K562 (cell line): ENCODE results near the gene RNASEH2A. TPM values are rescaled to one million over a fixed set of nuclear protein-coding genes. Genes with fewer than 3 reads are reported as not detected.
A peak's percentile ranks its signal among the peaks of the same experiment; 100 is the strongest.

Experiments used
- CEBPG ChIP-seq, 3 experiments: fragments of 200-800 bp in 1 of 3; sonication (Bioruptor generic) in 1 of 3; sonication (generic) in 1 of 3; formaldehyde crosslinking in 1 of 3; IDR thresholded peaks in 2 of 3; conservative IDR thresholded peaks in 1 of 3; 2 replicates each; pipeline versions ENCODE4 v1.6.1 to v1.8.0; 2016 to 2022; ENCODE audit warnings: missing compliant biosample characterization in 2 of 3, missing genetic modification characterization in 2 of 3, mild to moderate bottlenecking in 1 of 3, missing genetic modification reagents in 1 of 3
- COPS2 ChIP-seq: fragments of 450-650 bp; conservative IDR thresholded peaks from 2 replicates; pipeline ENCODE4 v1.6.1; 2016; ENCODE audit warnings: mild to moderate bottlenecking, moderate library complexity
- CREBBP ChIP-seq: IDR thresholded peaks from one replicate; pipeline ENCODE4 v1.6.1; 2012; ENCODE audit warnings: low read depth, mild to moderate bottlenecking, control low read depth, inconsistent platforms, low read length
- MEF2A ChIP-seq: IDR thresholded peaks from 2 replicates; pipeline ENCODE4 v1.6.1; 2011; ENCODE audit warnings: low read depth, mild to moderate bottlenecking, low read length, moderate library complexity; ENCODE audit not compliant: control insufficient read depth
- NCOA4 ChIP-seq: fragments of 450-650 bp; IDR thresholded peaks from 2 replicates; pipeline ENCODE4 v1.6.1; 2018; ENCODE audit warnings: mild to moderate bottlenecking; ENCODE audit not compliant: partially characterized antibody
- NR4A1 ChIP-seq, 2 experiments: fragments of 250-450 bp in 1 of 2; fragments of 450-650 bp in 1 of 2; sonication (Bioruptor Pico) in 1 of 2; IDR thresholded peaks; 2 replicates each; pipeline versions ENCODE4 v1.4.0 to v1.6.1; 2016 to 2020; ENCODE audit warnings: mild to moderate bottlenecking in 2 of 2, missing compliant biosample characterization in 1 of 2, missing genetic modification characterization in 1 of 2, moderate library complexity in 1 of 2
- POLR2AphosphoS5 ChIP-seq: IDR thresholded peaks from 2 replicates; pipeline ENCODE4 v1.6.1; 2011; ENCODE audit warnings: mild to moderate bottlenecking, low read depth, low read length, moderate library complexity; ENCODE audit not compliant: control insufficient read depth, insufficient read depth
- POLR2G ChIP-seq: fragments of 200-400 bp; formaldehyde crosslinking; IDR thresholded peaks from 2 replicates; pipeline ENCODE4 v1.6.1; 2017; ENCODE audit warnings: low read depth, mild to moderate bottlenecking, antibody characterized with exemption, low read length, moderate library complexity
- PRMT5 ChIP-seq: sonication (generic); formaldehyde crosslinking; IDR thresholded peaks from 2 replicates; pipeline ENCODE4 v1.5.0; 2020; ENCODE audit warnings: missing genetic modification reagents
- PYGO2 ChIP-seq: fragments of 450-650 bp; IDR thresholded peaks from 2 replicates; pipeline ENCODE4 v1.6.1; 2016; ENCODE audit warnings: mild to moderate bottlenecking, missing genetic modification characterization, moderate library complexity, missing compliant biosample characterization
- RBM22 ChIP-seq: fragments of 200-400 bp; formaldehyde crosslinking; IDR thresholded peaks from 2 replicates; pipeline ENCODE4 v1.6.1; 2018; ENCODE audit warnings: low read length, low read depth; ENCODE audit not compliant: poor library complexity, severe bottlenecking
- SIN3A ChIP-seq, 2 experiments: fragments of 150-350 bp in 1 of 2; IDR thresholded peaks; 2 replicates each; pipeline ENCODE4 v1.6.1; 2011 to 2016; ENCODE audit warnings: borderline replicate concordance in 2 of 2, low read depth in 2 of 2, low read length in 2 of 2, mild to moderate bottlenecking in 2 of 2, moderate library complexity in 2 of 2; ENCODE audit not compliant: control insufficient read depth in 1 of 2
- YY1 ChIP-seq, 3 experiments: IDR thresholded peaks; 2 replicates each; pipeline ENCODE4 v1.6.1; 2011; ENCODE audit warnings: low read length in 2 of 3, mild to moderate bottlenecking in 2 of 3, moderate library complexity in 2 of 3, borderline replicate concordance in 1 of 3, control low read depth in 1 of 3, low read depth in 1 of 3; ENCODE audit not compliant: insufficient read depth in 3 of 3, insufficient replicate concordance in 2 of 3, control insufficient read depth in 1 of 3, insufficient read length in 1 of 3; ENCODE audit errors: extremely low read depth in 1 of 3
- polyA plus RNA-seq, 8 experiments: library from polyadenylated mRNA; depleted of rRNA in 4 of 8; stranded (reverse) in 5 of 8; unstranded in 3 of 8; fragments of >200 nt; fragmentation: Nextera tagmentation in 2 of 8; fragmentation: Illumina TruSeq in 1 of 8; extraction: Ambion mirVana in 2 of 8; extraction: Trizol in 1 of 8; gene quantifications; 2 replicates each; pipeline versions ENCODE4 v1.2.1 to v1.2.3, GENCODE V29; 2011 to 2014; ENCODE audit warnings: inconsistent platforms in 1 of 8, missing spikeins in 1 of 8
- total RNA-seq, 7 experiments: library from RNA; depleted of rRNA in 6 of 7; stranded (reverse); fragments of >200 nt in 6 of 7; fragmentation: Illumina TruSeq in 2 of 7; extraction: Trizol in 2 of 7; gene quantifications; 2 replicates each; pipeline versions ENCODE4 v1.2.1 to v1.2.3, GENCODE V29; 2011 to 2021; ENCODE audit warnings: low replicate concordance in 1 of 7
- TF ChIP-seq, protein P1 (sequence below): sonication (generic); formaldehyde crosslinking; IDR thresholded peaks from 2 replicates; pipeline ENCODE4 v1.8.0; 2022; ENCODE audit warnings: mild to moderate bottlenecking, missing genetic modification reagents, borderline replicate concordance
- TF ChIP-seq, protein P2 (sequence below): sonication (generic); formaldehyde crosslinking; IDR thresholded peaks from 2 replicates; pipeline ENCODE4 v1.8.1; 2022; ENCODE audit warnings: missing genetic modification reagents
- TF ChIP-seq, protein P3 (sequence below): sonication (generic); formaldehyde crosslinking; IDR thresholded peaks from 2 replicates; pipeline ENCODE4 v1.8.1; 2023; ENCODE audit warnings: missing genetic modification reagents, mild to moderate bottlenecking, borderline replicate concordance

The RNASEH2A gene
- total and polyA plus RNA-seq, 9 of the 15 experiments (the other 6 are each of a cell fraction or from before 2014, with no cell fraction given) = 22.3 to 78.0 (median 61.7) TPM

DNA sequence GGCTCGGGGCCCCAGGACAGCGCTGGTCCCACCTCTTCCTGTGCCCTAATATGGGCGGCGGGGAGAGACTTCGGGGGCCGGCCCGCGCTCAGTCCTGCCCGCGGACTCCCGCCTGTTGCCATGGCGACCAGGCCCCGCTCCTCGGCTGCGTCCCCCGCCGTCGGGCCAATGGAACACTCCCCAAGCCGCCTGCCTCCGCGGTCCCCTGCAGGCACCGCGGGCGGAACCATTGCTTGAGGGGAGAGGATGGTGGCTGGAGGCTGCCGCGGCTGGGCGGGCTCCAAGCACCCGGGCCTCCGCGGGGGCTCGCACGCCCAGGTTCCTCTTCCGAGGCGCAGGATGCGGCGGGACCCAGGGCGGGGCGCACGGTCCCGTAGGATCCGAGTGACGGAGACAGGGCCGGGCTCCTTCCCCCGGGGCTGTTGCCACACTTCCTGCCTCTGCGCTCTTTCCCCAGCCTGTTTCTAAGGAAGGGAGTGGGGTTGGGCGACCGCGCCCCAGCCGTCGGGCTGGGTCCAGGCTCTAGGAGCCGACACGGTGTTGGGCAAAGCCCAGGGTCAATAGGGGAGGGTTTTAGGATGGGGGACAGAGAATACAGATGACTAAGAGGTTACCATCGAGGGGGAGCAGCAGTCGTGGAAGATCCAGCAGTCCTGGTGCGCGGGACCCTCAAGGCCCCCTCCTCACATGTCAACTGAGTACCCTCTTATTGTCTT, 16.3 kb upstream of the RNASEH2A start (continued):
- no peak for TF ChIP-seq POLR2AphosphoS5
- TF ChIP-seq NCOA4 = no peak
- TF ChIP-seq, protein P1, sequence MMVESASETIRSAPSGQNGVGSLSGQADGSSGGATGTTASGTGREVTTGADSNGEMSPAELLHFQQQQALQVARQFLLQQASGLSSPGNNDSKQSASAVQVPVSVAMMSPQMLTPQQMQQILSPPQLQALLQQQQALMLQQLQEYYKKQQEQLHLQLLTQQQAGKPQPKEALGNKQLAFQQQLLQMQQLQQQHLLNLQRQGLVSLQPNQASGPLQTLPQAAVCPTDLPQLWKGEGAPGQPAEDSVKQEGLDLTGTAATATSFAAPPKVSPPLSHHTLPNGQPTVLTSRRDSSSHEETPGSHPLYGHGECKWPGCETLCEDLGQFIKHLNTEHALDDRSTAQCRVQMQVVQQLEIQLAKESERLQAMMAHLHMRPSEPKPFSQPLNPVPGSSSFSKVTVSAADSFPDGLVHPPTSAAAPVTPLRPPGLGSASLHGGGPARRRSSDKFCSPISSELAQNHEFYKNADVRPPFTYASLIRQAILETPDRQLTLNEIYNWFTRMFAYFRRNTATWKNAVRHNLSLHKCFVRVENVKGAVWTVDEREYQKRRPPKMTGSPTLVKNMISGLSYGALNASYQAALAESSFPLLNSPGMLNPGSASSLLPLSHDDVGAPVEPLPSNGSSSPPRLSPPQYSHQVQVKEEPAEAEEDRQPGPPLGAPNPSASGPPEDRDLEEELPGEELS (CRISPR knock-in tag) = 0 out of 2 replicates have a peak, but pooled peaks have one; percentile 26
- TF ChIP-seq, protein P2, sequence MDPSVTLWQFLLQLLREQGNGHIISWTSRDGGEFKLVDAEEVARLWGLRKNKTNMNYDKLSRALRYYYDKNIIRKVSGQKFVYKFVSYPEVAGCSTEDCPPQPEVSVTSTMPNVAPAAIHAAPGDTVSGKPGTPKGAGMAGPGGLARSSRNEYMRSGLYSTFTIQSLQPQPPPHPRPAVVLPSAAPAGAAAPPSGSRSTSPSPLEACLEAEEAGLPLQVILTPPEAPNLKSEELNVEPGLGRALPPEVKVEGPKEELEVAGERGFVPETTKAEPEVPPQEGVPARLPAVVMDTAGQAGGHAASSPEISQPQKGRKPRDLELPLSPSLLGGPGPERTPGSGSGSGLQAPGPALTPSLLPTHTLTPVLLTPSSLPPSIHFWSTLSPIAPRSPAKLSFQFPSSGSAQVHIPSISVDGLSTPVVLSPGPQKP = no peak
- no peak for TF ChIP-seq CREBBP
- peak; percentile 98 for TF ChIP-seq RBM22
- TF ChIP-seq SIN3A (IDR thresholded peaks at IDR 0.05; ENCODE audit: borderline replicate concordance in 2 of 2, control insufficient read depth in 1 of 2, low read depth in 2 of 2, low read length in 2 of 2) = no peak
- TF ChIP-seq POLR2G = peak; percentile 85
- TF ChIP-seq CEBPG (CRISPR knock-in tag; IDR thresholded peaks at IDR 0.05) = peak; percentile 82
- TF ChIP-seq CEBPG (tag; conservative IDR thresholded peaks at IDR 0.05 in 1 of 2, IDR thresholded peaks at IDR 0.05 in 1 of 2) = peak in 1 of 2 experiments; percentile 91; a peak in 3 of 4 replicates
- TF ChIP-seq NR4A1 (CRISPR knock-in tag; IDR thresholded peaks at IDR 0.05) = no peak
- no peak for TF ChIP-seq NR4A1 (tag; IDR thresholded peaks at IDR 0.05)
- TF ChIP-seq MEF2A = no peak
- no peak for TF ChIP-seq COPS2
- TF ChIP-seq, protein P3, sequence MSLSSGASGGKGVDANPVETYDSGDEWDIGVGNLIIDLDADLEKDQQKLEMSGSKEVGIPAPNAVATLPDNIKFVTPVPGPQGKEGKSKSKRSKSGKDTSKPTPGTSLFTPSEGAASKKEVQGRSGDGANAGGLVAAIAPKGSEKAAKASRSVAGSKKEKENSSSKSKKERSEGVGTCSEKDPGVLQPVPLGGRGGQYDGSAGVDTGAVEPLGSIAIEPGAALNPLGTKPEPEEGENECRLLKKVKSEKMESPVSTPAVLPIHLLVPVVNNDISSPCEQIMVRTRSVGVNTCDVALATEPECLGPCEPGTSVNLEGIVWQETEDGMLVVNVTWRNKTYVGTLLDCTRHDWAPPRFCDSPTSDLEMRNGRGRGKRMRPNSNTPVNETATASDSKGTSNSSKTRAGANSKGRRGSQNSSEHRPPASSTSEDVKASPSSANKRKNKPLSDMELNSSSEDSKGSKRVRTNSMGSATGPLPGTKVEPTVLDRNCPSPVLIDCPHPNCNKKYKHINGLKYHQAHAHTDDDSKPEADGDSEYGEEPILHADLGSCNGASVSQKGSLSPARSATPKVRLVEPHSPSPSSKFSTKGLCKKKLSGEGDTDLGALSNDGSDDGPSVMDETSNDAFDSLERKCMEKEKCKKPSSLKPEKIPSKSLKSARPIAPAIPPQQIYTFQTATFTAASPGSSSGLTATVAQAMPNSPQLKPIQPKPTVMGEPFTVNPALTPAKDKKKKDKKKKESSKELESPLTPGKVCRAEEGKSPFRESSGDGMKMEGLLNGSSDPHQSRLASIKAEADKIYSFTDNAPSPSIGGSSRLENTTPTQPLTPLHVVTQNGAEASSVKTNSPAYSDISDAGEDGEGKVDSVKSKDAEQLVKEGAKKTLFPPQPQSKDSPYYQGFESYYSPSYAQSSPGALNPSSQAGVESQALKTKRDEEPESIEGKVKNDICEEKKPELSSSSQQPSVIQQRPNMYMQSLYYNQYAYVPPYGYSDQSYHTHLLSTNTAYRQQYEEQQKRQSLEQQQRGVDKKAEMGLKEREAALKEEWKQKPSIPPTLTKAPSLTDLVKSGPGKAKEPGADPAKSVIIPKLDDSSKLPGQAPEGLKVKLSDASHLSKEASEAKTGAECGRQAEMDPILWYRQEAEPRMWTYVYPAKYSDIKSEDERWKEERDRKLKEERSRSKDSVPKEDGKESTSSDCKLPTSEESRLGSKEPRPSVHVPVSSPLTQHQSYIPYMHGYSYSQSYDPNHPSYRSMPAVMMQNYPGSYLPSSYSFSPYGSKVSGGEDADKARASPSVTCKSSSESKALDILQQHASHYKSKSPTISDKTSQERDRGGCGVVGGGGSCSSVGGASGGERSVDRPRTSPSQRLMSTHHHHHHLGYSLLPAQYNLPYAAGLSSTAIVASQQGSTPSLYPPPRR (CRISPR knock-in tag) = no peak
- TF ChIP-seq PRMT5 (CRISPR knock-in tag) = no peak
- TF ChIP-seq YY1 (IDR thresholded peaks at IDR 0.05; ENCODE audit: borderline replicate concordance in 1 of 3, control insufficient read depth in 1 of 3, extremely low read depth in 1 of 3, insufficient read depth in 3 of 3, insufficient read length in 1 of 3, insufficient replicate concordance in 2 of 3, low read depth in 1 of 3, low read length in 2 of 3) = peak in 1 of 3 experiments; percentile 50
- TF ChIP-seq PYGO2 (tag) = no peak
